Measurements from ENCODE around the gene OSCP1.

DNA sequence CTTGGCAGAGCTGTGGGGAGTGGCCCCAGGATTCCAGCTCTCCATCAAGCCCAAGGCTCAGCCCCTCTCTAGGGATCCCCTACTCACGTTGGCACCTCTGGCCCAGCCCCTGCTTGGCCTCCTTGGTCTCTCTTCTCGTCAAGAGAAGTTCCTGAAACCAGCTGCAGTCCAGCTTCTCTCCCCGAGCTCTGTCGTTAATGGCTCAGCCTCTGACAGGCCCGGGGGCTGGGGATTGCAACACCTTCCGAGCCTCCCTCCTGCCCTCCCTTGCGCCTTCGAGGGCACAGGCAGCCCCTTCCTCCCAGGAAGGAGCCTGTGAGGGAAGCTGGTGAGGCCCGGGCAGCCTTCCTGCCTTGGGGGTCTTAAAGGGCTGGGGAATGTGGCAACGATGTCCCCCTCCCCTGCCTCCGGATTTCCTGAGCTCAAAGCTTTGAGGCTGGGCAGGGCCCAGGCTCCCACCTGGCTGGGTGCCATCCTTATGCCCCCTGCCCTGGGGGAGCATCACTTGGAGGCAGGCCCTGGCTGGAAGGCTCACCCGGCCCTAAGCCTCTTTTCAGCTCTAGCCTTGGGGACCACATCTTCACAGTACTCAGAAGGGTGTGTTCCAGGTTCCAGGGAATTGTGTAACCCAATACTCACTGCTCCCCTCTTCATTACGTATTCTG is 32.6 kb upstream of the OSCP1 start, which contains the start of gene CSF3R:
- TF ChIP-seq, protein P1, sequence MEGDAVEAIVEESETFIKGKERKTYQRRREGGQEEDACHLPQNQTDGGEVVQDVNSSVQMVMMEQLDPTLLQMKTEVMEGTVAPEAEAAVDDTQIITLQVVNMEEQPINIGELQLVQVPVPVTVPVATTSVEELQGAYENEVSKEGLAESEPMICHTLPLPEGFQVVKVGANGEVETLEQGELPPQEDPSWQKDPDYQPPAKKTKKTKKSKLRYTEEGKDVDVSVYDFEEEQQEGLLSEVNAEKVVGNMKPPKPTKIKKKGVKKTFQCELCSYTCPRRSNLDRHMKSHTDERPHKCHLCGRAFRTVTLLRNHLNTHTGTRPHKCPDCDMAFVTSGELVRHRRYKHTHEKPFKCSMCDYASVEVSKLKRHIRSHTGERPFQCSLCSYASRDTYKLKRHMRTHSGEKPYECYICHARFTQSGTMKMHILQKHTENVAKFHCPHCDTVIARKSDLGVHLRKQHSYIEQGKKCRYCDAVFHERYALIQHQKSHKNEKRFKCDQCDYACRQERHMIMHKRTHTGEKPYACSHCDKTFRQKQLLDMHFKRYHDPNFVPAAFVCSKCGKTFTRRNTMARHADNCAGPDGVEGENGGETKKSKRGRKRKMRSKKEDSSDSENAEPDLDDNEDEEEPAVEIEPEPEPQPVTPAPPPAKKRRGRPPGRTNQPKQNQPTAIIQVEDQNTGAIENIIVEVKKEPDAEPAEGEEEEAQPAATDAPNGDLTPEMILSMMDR (IDR thresholded peaks at IDR 0.05), result no peak
- no peak for TF ChIP-seq EZH2 (IDR thresholded peaks at IDR 0.05; ENCODE audit: borderline replicate concordance, insufficient read depth, low read depth, low read length, poor library complexity, severe bottlenecking)
